ENCODE results near the gene EPM2AIP1. TPM values are rescaled to one million over a fixed set of nuclear protein-coding genes. Genes with fewer than 3 reads are reported as not detected.

The EPM2AIP1 gene
- total RNA-seq, 1 experiment from 2014 or later = 7.3 TPM

DNA sequence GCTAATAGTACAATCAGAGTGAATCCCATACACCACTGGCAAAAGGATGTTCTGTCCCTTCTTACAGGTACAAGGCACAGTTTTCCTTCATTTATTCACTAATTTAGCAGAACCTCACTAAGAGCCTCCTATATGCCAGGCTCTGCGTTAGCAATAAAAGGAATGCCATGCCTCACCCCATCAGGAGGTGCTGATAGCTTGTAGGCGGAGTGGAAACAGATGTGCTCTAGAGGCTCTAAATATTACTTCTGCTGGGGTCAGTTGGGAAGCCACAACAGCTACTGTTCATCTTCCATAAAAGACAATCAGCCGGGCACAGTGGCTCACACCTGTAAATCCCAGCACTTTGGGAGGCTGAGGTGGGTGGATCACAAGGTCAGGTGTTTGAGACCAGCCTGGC is 24.8 kb upstream of the EPM2AIP1 start:
- H3K9me3 ChIP-seq (ENCODE audit: control insufficient read depth, insufficient read depth, low read depth, low read length) = no peaks in the 10 kb centered on the region
- H3K36me3 ChIP-seq (ENCODE audit: control insufficient read depth, insufficient read depth, low read length) = peaks cover 6% of the 10 kb centered on the region; the same call in 1 of the 2 replicates
- no peak for DNase-seq (ENCODE audit: low read depth, low spot score)
- TF ChIP-seq, protein P1, sequence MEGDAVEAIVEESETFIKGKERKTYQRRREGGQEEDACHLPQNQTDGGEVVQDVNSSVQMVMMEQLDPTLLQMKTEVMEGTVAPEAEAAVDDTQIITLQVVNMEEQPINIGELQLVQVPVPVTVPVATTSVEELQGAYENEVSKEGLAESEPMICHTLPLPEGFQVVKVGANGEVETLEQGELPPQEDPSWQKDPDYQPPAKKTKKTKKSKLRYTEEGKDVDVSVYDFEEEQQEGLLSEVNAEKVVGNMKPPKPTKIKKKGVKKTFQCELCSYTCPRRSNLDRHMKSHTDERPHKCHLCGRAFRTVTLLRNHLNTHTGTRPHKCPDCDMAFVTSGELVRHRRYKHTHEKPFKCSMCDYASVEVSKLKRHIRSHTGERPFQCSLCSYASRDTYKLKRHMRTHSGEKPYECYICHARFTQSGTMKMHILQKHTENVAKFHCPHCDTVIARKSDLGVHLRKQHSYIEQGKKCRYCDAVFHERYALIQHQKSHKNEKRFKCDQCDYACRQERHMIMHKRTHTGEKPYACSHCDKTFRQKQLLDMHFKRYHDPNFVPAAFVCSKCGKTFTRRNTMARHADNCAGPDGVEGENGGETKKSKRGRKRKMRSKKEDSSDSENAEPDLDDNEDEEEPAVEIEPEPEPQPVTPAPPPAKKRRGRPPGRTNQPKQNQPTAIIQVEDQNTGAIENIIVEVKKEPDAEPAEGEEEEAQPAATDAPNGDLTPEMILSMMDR (IDR thresholded peaks at IDR 0.05) = no peak
- TF ChIP-seq SIN3A (IDR thresholded peaks at IDR 0.05; ENCODE audit: borderline replicate concordance, insufficient read depth, low read depth, low read length) (no peak), POLR2AphosphoS5 (IDR thresholded peaks at IDR 0.05; ENCODE audit: low read depth, low read length) (no peak), TCF7L2 (IDR thresholded peaks at IDR 0.05; ENCODE audit: low read depth, low read length) (no peak)
- TF ChIP-seq, protein P2, sequence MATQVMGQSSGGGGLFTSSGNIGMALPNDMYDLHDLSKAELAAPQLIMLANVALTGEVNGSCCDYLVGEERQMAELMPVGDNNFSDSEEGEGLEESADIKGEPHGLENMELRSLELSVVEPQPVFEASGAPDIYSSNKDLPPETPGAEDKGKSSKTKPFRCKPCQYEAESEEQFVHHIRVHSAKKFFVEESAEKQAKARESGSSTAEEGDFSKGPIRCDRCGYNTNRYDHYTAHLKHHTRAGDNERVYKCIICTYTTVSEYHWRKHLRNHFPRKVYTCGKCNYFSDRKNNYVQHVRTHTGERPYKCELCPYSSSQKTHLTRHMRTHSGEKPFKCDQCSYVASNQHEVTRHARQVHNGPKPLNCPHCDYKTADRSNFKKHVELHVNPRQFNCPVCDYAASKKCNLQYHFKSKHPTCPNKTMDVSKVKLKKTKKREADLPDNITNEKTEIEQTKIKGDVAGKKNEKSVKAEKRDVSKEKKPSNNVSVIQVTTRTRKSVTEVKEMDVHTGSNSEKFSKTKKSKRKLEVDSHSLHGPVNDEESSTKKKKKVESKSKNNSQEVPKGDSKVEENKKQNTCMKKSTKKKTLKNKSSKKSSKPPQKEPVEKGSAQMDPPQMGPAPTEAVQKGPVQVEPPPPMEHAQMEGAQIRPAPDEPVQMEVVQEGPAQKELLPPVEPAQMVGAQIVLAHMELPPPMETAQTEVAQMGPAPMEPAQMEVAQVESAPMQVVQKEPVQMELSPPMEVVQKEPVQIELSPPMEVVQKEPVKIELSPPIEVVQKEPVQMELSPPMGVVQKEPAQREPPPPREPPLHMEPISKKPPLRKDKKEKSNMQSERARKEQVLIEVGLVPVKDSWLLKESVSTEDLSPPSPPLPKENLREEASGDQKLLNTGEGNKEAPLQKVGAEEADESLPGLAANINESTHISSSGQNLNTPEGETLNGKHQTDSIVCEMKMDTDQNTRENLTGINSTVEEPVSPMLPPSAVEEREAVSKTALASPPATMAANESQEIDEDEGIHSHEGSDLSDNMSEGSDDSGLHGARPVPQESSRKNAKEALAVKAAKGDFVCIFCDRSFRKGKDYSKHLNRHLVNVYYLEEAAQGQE (IDR thresholded peaks at IDR 0.05; ENCODE audit: insufficient read depth in 1 of 2, low read depth in 2 of 2, low read length in 1 of 2) = no peak
- CTCF ChIA-PET = interaction anchor here (0.5 kb wide), 1 partner anchor 52 kb away, joined by 5 read pairs; no protein-coding TSS in a partner anchor
- H3K27ac ChIP-seq (ENCODE audit: low read length) = no peak overlapping the region
- H3K4me3 ChIP-seq (ENCODE audit: low read depth in 2 of 2, low read length in 2 of 2) = no peak overlapping the region
- POLR2A ChIA-PET = interaction anchor here (0.6 kb wide), 1 partner anchor 12 kb away, joined by 3 read pairs; no protein-coding TSS in a partner anchor
- no peaks in the 10 kb centered on the region for H3K4me1 ChIP-seq (ENCODE audit: control insufficient read depth, insufficient read depth, low read length)
- intact Hi-C loops (cut with micrococcal nuclease; ENCODE audit: unreplicated experiment) = no loop called here
- in situ Hi-C loops (cut with HindIII; ENCODE audit: low pct_unique_long_range_greater_than_20kb, low sequenced_read_pairs) = no loop called here
- no peak for ATAC-seq
- H3K27me3 ChIP-seq (ENCODE audit: control insufficient read depth, insufficient read depth, low read length) = no peaks in the 10 kb centered on the region
- BruUV-seq (replicated peaks) = no TSS peak

DNA sequence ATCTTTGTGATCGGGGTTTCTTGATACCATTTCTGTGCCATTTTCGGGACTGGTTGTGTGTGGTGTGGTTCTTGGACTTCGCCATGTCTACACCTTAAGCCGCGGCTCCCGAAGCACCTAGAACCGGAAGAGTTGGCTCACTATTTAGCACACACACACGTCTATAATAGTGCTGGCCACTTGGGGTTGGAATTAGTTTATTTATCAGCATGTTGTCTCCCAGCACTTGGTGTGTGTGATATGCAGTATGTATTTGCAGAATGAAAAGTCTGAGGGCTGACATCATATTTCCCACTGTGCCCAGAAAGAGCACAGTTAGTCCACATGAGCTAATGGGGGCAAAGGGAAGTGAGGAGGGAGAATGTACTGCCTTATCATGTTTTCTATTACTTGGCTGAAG is 24.0 kb upstream of the EPM2AIP1 start:
- Histone ChIP-seq H3K27me3 (ENCODE audit: control insufficient read depth, insufficient read depth, low read length) (no peaks in the 10 kb centered on the region), H3K9me3 (ENCODE audit: control insufficient read depth, insufficient read depth, low read depth, low read length) (no peaks in the 10 kb centered on the region), H3K27ac (ENCODE audit: low read length) (no peak overlapping the region), H3K4me1 (ENCODE audit: control insufficient read depth, insufficient read depth, low read length) (no peaks in the 10 kb centered on the region), H3K36me3 (ENCODE audit: control insufficient read depth, insufficient read depth, low read length) (peaks cover 13% of the 10 kb centered on the region; the same call in 1 of the 2 replicates), H3K4me3 (ENCODE audit: low read depth in 2 of 2, low read length in 2 of 2) (no peak overlapping the region)
- in situ Hi-C loops (cut with HindIII; ENCODE audit: low pct_unique_long_range_greater_than_20kb, low sequenced_read_pairs) = no loop called here
- intact Hi-C loops (cut with micrococcal nuclease; ENCODE audit: unreplicated experiment) = no loop called here
- DNase-seq (ENCODE audit: low read depth, low spot score) = no peak
- ChIA-PET POLR2A (no interaction called here), CTCF (no interaction called here)
- no peak for ATAC-seq
- BruUV-seq (replicated peaks) = no TSS peak
- TF ChIP-seq, protein P1 (IDR thresholded peaks at IDR 0.05) = no peak
- TF ChIP-seq POLR2AphosphoS5 (IDR thresholded peaks at IDR 0.05; ENCODE audit: low read depth, low read length) (no peak), SIN3A (IDR thresholded peaks at IDR 0.05; ENCODE audit: borderline replicate concordance, insufficient read depth, low read depth, low read length) (no peak), TCF7L2 (IDR thresholded peaks at IDR 0.05; ENCODE audit: low read depth, low read length) (no peak)
- TF ChIP-seq, protein P2 (IDR thresholded peaks at IDR 0.05; ENCODE audit: insufficient read depth in 1 of 2, low read depth in 2 of 2, low read length in 1 of 2) = no peak

Data from Panc1 (cell line).